ENCODE results near the gene ST6GALNAC1. TPM values are rescaled to one million over a fixed set of nuclear protein-coding genes. Genes with fewer than 3 reads are reported as not detected.

The ST6GALNAC1 gene
- total RNA-seq, 4 donors from 2014 or later, result 121 to 281 (median 182) TPM

GRCh38 chr17:76688165-76688622 is 44.6 kb upstream of the ST6GALNAC1 start:
- Histone ChIP-seq H3K36me3 (no peaks in the 10 kb centered on the region), H3K27ac (peak overlapping the region; percentile 65 to 89 (median 84)), H3K9me3 (no peaks in the 10 kb centered on the region), H3K4me3 (no peak overlapping the region), H3K4me1 (peaks cover 21 to 46% (median 32%) of the 10 kb centered on the region in 4 donors), H3K27me3 (no peaks in the 10 kb centered on the region)
- no peak for DNase-seq
- intact Hi-C loops (cut with DNase I; ENCODE audit: low total_unique reads), result no loop called here
- 58% methylated on average over 11 of the region's 11 CpGs; no CpG with 5 or more reads in 1 of the 2 donors for WGBS, 2 donors (ENCODE audit: low coverage in 1 of 2)
- in situ Hi-C loops (cut with MboI; ENCODE audit: low pct_ligation_motif_present in 1 of 4, low pct_unique_long_range_greater_than_20kb in 1 of 4, low sequenced_read_pairs in 3 of 4), result no loop called here
- TF ChIP-seq POLR2AphosphoS5 (IDR thresholded peaks at IDR 0.05), result no peak
- TF ChIP-seq POLR2A (IDR thresholded peaks at IDR 0.05), result no peak
- no peak for TF ChIP-seq EP300 (IDR thresholded peaks at IDR 0.05; ENCODE audit: low read depth)
- TF ChIP-seq CTCF (IDR thresholded peaks at IDR 0.05), result no peak

GRCh38 chr17:76687298-76688164 is 44.0 kb upstream of the ST6GALNAC1 start:
- Histone ChIP-seq H3K36me3 (no peaks in the 10 kb centered on the region), H3K9me3 (no peaks in the 10 kb centered on the region), H3K27me3 (no peaks in the 10 kb centered on the region), H3K4me3 (no peak overlapping the region), H3K4me1 (peaks cover 21 to 53% (median 36%) of the 10 kb centered on the region in 4 donors), H3K27ac (peak overlapping the region; percentile 65 to 89 (median 84))
- WGBS, 2 donors (ENCODE audit: low coverage in 1 of 2), result 45 to 79% methylated on average over 8 to 26 of the region's 26 CpGs
- in situ Hi-C loops (cut with MboI; ENCODE audit: low pct_ligation_motif_present in 1 of 4, low pct_unique_long_range_greater_than_20kb in 1 of 4, low sequenced_read_pairs in 3 of 4) (no loop called here), intact Hi-C loops (cut with DNase I; ENCODE audit: low total_unique reads) (no loop called here)
- no peak for DNase-seq
- TF ChIP-seq POLR2AphosphoS5 (IDR thresholded peaks at IDR 0.05), result peak in 2 of 3 donors; percentile 18 to 33
- TF ChIP-seq EP300 (IDR thresholded peaks at IDR 0.05; ENCODE audit: low read depth), result no peak

GRCh38 chr17:76686538-76687297 is 43.2 kb upstream of the ST6GALNAC1 start:
- intact Hi-C loops (cut with DNase I; ENCODE audit: low total_unique reads) (no loop called here), in situ Hi-C loops (cut with MboI; ENCODE audit: low pct_ligation_motif_present in 1 of 4, low pct_unique_long_range_greater_than_20kb in 1 of 4, low sequenced_read_pairs in 3 of 4) (no loop called here)
- Histone ChIP-seq H3K27me3 (no peaks in the 10 kb centered on the region), H3K4me3 (no peak overlapping the region), H3K9me3 (no peaks in the 10 kb centered on the region), H3K4me1 (peaks cover 21 to 60% (median 42%) of the 10 kb centered on the region in 4 donors), H3K27ac (peak overlapping the region; percentile 65 to 89 (median 84)), H3K36me3 (no peaks in the 10 kb centered on the region)
- WGBS, 2 donors (ENCODE audit: low coverage in 1 of 2), result 56 to 67% methylated on average over 7 to 15 of the region's 15 CpGs
- TF ChIP-seq CTCF (IDR thresholded peaks at IDR 0.05) (no peak), POLR2AphosphoS5 (IDR thresholded peaks at IDR 0.05) (no peak)
- no peak for DNase-seq

- no peak for DNase-seq
- 63% methylated on average over 8 of the region's 8 CpGs; no CpG with 5 or more reads in 1 of the 2 donors for WGBS, 2 donors (ENCODE audit: low coverage in 1 of 2)
- Histone ChIP-seq H3K27me3 (no peaks in the 10 kb centered on the region), H3K9me3 (no peaks in the 10 kb centered on the region), H3K27ac (peak overlapping the region; percentile 65 to 89 (median 84)), H3K4me1 (peaks cover 24 to 69% (median 46%) of the 10 kb centered on the region in 4 donors), H3K4me3 (no peak overlapping the region), H3K36me3 (no peaks in the 10 kb centered on the region)
- intact Hi-C loops (cut with DNase I; ENCODE audit: low total_unique reads) (no loop called here), in situ Hi-C loops (cut with MboI; ENCODE audit: low pct_ligation_motif_present in 1 of 4, low pct_unique_long_range_greater_than_20kb in 1 of 4, low sequenced_read_pairs in 3 of 4) (no loop called here)
- TF ChIP-seq POLR2A (IDR thresholded peaks at IDR 0.05), result no peak
- no peak for TF ChIP-seq EP300 (IDR thresholded peaks at IDR 0.05; ENCODE audit: low read depth)
- TF ChIP-seq POLR2AphosphoS5 (IDR thresholded peaks at IDR 0.05), result no peak
- TF ChIP-seq CTCF (IDR thresholded peaks at IDR 0.05), result no peak
Observed at GRCh38 chr17:76685846-76686245, 42.3 kb upstream of the ST6GALNAC1 start.

Measured in transverse colon (tissue), 4 donors.